Liver (tissue), 3 donors: ENCODE results near the gene MTA2.

Experiments used
- CTCF ChIP-seq: fragments of 150-350 bp; IDR thresholded peaks from 2 replicates; pipeline ENCODE4 v1.5.1; 2017; ENCODE audit warnings: improper control_type of control experiment, low read depth, low read length; ENCODE audit not compliant: missing input control
- TAF1 ChIP-seq: conservative IDR thresholded peaks from 2 replicates; pipeline ENCODE4 v1.6.1; 2016; ENCODE audit warnings: antibody characterized with exemption, mild to moderate bottlenecking
- donor health status: healthy.
- donor health status: healthy.

- no peak for TF ChIP-seq CTCF
- TF ChIP-seq TAF1 = no peak
Measured at GRCh38 chr11:62546929-62547625, 54.6 kb downstream of the MTA2 start.
